Gastrocnemius medialis (tissue), 4 donors: ENCODE results near the gene NAA16.

Experiments used
- POLR2A ChIP-seq, 2 donors: fragments of 450-650 bp; IDR thresholded peaks; one replicate each; pipeline ENCODE4 v1.6.1; 2017; ENCODE audit warnings: antibody characterized with exemption in 2 of 2, mild to moderate bottlenecking in 2 of 2, moderate library complexity in 2 of 2
- TF ChIP-seq, protein P1 (sequence below), 5 experiments: fragments of 450-650 bp in 3 of 5; fragments of 200-600 bp in 2 of 5; sonication (generic) in 2 of 5; IDR thresholded peaks in 4 of 5; conservative IDR thresholded peaks in 1 of 5; 1 replicate in 4 of 5; 2 replicates in 1 of 5; pipeline ENCODE4 v1.5.1; 2016 to 2019; ENCODE audit warnings: antibody characterized with exemption in 5 of 5, mild to moderate bottlenecking in 3 of 5, moderate library complexity in 3 of 5

DNA sequence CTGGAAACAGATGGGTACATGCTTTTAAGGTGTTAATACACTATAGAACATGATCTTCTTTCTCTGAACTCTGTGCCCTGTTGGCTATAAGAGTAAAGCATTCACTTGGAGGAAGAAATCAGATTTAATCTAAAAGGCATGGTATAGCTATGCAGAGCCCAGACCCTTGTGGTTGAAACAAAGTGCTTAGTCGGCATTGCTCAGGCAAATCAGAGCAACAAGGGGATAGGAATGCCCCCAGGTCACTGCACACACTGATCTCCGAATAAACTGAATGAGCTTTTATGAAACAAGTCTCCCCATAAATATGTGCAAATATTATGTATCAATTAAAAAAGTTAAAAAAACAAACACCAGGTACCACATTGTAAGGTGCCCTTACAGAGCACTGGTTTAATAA is 94.3 kb downstream of the NAA16 start:
- TF ChIP-seq, protein P1, sequence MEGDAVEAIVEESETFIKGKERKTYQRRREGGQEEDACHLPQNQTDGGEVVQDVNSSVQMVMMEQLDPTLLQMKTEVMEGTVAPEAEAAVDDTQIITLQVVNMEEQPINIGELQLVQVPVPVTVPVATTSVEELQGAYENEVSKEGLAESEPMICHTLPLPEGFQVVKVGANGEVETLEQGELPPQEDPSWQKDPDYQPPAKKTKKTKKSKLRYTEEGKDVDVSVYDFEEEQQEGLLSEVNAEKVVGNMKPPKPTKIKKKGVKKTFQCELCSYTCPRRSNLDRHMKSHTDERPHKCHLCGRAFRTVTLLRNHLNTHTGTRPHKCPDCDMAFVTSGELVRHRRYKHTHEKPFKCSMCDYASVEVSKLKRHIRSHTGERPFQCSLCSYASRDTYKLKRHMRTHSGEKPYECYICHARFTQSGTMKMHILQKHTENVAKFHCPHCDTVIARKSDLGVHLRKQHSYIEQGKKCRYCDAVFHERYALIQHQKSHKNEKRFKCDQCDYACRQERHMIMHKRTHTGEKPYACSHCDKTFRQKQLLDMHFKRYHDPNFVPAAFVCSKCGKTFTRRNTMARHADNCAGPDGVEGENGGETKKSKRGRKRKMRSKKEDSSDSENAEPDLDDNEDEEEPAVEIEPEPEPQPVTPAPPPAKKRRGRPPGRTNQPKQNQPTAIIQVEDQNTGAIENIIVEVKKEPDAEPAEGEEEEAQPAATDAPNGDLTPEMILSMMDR (IDR thresholded peaks at IDR 0.05 in 4 of 5, conservative IDR thresholded peaks at IDR 0.05 in 1 of 5), result no peak
- TF ChIP-seq POLR2A (IDR thresholded peaks at IDR 0.05), result no peak
